HG03457 (cell line): ENCODE data around the gene SPOCK1.

Source experiments
- ATAC-seq: cut with Tn5 transposase; IDR thresholded peaks from one replicate; pipeline ENCODE4 v1.9.1; 2021; ENCODE audit warnings: moderate number of reproducible peaks; ENCODE audit not compliant: unreplicated experiment

Gene SPOCK1

DNA sequence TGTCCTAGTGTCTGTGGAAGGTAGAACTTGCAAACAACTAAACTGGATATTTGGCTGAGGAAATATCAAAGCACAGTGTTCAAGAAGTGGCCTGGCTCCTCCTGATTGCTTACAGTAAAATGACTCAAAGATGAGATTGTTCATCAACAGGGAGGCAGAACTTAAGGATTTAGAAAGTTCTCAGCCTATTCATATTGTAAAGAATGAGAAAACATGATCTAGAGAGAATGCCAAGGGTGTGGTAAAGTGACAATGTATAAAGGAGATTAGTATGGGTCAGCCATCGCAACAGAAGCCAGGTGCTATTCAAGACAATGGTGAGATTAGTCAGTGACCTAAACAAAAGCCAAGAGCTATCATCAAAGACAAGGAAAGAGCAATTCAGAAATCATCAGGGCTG lies 372.3 kb downstream of the SPOCK1 start:
- ATAC-seq: no peak

- ATAC-seq: no peak
Measured at GRCh38 chr5:137122558-137122957, 376.6 kb downstream of the SPOCK1 start.

DNA sequence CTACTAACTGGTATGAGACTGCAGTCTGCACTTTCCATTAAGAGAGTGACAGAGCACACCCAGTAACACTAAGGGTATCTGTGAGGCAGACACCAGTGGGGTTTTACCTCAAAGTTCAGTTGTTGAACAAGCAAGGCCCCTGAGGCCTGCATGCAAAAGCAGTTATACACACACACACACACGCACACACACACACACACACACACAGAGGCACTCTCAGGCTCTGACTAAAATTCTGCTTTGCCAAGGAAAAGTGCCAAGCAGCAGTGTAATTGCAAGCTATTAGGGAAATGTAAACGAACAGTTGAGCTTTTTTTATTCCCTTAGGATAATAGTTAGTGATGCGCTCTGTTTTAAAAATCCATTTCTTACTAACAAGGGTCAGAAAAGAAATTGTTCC lies 377.1 kb downstream of the SPOCK1 start:
- ATAC-seq: no peak

GRCh38 chr5:137119321-137119720 lies 379.8 kb downstream of the SPOCK1 start:
- ATAC-seq: no peak

DNA sequence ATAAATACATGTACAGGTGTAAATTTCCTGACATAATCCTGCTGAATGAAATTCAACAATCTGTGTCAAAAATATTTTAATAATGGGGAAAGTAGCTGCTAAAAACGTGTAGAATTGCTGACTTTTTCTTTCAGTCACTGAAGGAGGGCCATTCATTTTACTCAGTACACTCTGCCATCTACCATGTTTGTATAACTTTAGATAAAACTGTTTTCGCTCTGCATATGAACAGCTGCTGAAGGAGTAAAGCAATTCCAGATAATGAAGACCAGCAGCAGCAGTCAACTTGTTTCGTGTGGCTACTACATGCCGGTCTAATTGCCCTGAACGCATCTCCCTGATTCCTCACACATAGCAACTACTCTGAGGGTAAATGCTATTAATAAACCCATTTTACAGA lies 380.5 kb downstream of the SPOCK1 start:
- ATAC-seq: no peak

DNA sequence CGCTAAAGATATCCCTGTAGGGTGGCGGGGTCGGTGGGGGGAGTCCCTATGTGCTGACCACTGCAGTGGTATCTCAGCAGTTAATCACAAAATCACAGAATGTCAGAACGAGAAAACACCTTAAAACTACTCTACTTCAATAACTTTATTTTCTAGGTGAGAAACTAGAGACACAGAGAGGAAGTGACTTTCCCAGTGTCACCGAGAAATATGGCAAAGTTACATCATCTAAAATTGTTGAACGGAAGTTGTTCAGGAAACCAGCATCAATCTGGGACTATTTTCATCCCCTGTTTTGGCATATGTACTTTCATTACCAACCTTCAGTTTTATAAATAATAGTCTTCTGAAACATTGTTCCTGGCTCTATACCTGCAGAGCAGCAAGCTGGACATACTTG lies 384.0 kb downstream of the SPOCK1 start:
- no peak for ATAC-seq

DNA sequence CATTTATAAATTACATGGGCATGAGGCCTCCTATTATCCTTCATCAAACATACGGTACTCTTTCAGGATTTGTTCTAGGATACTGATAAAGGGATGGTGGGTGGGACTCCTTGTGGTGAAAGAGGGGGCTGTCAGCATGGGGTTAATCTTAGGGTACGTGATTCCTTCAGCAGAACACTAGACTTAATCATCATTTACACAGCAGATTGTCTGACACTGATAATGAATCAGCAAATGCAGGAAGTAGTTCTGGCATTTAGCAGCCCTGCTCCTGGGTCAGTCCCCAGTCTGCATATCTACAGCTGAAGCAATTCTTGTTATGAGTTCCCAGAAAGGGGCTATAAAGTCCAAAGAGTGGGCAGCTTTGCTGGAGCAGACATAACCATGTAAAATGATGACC lies 384.6 kb downstream of the SPOCK1 start:
- no peak for ATAC-seq

GRCh38 chr5:137113939-137114338 lies 385.2 kb downstream of the SPOCK1 start:
- no peak for ATAC-seq

DNA sequence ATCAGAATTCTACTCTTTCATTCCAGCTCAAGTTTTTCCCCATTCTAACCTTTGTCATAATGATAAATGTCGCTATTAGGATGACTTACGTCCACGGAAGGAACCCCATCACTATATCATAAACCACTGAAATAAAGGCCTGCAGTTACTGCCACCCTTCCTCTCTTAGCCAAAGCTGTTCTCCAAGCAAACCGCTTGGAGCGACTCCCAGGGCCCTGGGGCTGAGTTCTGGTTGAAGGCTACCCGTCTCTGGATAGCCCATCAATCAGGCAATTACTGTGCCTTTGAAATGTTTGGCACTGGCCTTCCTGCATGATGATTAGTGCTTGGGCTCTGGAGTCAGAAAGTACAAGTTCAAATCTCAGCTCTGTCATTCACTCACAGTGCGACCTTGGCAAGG lies 386.0 kb downstream of the SPOCK1 start:
- no peak for ATAC-seq

DNA sequence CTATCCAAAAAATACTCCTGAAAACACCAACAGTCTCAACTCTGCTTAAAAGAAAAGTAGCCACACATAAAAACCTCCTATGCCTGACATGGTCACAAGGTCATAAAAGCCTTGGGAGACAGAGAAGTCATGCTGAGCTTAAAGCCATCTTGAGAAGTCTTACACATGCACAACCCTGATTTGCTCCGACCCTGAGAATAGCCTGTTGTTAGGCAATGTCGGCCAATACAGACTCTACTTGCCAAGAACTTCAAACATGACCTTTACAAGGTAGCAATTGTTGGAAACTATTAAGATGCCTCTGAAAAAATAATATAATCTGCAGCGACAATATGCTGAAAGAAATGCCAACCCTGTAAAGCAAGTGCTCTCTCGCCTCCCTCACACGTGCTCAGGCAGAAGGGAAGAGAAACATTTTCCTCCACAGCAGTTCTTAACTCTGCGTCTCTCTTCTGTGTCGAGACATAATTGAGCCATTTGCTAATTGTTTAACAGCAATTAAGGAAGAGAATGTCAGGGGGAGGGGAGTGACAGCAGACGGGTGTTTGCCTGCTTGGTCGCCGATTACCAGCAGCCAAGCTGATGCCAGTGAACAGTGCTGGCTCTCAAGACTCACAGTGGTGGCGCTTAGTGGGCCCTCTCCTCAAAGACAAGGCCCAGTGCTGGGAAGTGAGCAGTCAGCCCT lies 393.6 kb downstream of the SPOCK1 start:
- ATAC-seq: no peak

DNA sequence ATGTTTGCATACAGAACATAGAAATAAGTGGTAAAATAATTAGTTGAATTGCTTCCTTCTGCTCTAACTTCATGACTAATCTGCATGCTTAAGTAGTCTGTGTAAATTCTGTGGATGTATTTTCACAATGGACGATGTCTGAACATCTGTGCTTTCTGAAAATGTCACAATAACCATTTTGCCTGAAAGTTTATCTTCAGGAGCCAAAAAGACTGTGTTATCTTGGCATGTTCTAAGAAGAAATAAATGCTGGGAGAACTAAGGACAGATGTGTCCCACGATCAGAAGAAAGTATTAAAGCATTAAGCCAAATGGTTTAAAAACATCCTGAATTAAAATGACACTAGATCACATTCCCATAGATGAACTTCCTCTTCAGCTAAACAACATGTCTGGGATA lies 397.6 kb downstream of the SPOCK1 start:
- no peak for ATAC-seq

DNA sequence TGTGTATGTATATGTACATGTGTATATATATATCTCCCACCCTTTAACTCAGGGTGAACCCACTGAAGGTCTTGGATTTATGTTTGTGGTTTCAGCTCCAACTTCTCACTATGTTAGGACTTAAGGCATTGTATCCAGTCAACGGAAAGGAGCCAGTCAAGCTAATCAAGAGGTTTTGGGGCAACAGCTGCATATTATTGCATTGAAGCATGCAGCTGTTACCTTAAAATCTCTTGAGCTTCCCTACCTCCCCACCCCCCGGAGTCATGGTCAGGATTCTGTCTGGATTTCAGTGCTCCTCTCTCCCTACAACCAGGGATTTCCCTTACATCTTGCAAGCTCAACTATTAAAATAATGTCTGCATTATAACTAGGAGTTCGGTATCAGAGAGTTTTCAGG lies 399.5 kb downstream of the SPOCK1 start:
- ATAC-seq: no peak

DNA sequence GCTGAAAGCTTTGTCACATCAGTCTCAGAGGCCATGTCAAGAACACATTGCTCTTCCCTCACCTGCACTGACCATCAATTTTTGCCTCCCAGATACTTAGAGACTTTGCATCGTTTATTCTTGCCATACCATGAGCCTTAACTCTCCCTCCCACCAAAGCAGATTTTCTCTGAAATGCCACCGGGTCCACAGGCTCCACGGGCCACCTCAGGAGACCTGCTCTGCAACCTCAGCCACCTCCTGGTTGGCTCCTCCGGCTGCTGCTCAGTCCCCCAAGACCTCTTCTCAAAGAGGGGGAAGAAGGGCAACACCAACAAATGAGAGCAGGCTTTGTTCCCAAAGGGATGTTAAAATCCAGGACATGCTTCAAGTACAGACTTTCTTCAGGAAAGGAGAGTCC lies 400.5 kb downstream of the SPOCK1 start:
- no peak for ATAC-seq

DNA sequence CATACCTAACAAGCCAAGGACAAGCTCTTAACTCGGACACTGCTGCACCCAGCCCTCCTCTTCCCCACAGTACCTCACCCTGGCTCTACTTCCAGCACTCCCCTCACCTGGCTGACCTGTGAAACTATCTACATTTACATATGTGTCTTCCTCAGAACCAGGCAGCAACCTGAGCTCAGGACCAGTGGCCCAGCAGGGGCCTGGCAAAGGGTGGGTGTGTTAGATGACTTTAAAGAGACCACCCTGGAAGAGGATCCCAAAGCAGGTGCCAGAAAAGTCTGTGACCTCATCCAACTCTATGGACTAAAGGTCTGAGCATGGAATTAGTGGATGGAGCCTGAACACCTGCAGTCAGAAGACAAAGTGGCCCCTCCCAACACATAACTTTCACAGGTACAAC lies 400.9 kb downstream of the SPOCK1 start:
- no peak for ATAC-seq

- no peak for ATAC-seq
Measured at GRCh38 chr5:137097203-137097602, 401.9 kb downstream of the SPOCK1 start.

GRCh38 chr5:137096149-137097103 lies 402.7 kb downstream of the SPOCK1 start:
- no peak for ATAC-seq

GRCh38 chr5:137095597-137095996 lies 403.5 kb downstream of the SPOCK1 start:
- ATAC-seq: no peak

DNA sequence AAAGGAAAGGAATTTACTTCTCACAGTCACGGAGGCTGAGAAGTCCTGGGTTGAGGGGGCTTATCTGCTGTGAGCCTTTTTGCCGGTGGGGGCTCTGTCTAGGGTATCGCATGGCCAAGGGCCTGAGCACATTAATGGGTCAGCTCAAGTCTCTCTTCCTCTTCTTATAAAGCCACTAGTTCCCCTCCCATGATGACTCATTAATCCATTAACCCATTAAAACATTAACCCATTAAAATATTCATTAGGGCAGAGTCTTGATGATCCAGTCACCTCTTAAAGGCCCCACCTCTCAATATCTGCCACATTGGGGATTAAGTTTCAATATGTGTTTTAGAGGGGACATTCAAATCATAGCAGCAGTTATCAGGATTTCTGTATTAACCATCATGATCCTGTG lies 406.3 kb downstream of the SPOCK1 start:
- no peak for ATAC-seq

DNA sequence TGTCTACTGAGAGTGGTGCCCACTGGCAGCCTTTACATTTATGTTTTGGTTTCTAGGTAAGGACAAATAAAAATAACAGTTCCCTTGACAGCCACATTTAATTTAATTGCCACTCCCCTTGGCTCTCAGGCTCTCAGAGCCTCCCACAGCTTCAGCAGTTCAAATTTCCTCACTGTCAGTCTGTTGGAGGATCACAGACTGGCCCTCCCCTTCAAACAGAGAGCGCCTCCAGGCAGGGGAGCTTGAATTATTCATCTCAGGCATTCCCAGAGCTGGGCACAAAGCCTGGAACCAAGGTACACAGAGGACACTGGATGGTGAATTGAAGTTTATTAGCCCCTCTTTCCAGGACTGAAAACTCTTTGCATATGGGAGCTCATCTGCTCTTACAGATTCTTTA lies 407.7 kb downstream of the SPOCK1 start:
- ATAC-seq: no peak

DNA sequence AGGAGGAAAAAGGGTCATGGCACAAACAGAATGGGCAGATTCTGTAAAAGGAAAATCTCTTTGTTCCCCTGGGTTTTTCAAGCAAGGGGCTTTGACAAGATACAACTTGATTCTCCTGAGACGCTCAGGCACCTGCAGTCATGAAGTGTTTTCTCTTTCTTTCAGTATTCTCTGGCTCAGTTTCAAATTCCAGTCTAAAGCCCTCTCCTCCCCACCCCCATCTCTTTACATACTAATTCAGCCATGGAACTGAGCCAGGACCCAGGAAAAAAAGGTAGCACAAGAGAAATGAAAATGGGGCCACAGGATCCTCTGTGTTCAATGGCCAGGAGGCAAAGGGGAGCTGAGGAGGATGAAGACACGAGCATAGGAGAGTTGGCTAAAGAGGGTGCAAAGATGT lies 408.4 kb downstream of the SPOCK1 start:
- ATAC-seq: no peak

DNA sequence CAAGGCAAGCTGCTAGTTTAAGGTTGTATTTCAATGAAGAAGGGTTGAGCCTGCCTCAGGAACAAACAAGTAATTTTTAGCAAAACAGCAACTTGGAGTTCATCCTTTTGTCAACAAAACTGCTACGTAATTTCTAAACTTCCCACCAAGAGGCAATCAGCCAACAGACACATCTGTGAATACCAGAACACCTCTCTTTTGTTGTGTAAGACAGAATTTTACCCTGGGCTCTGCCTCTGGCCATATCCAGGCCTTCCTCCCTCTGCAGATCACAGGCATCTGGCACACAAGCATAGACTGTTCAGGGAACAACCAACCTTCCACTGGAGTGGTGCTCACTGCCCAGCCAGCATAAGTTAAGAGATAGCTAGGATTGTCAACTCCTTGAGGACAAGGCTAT lies 409.0 kb downstream of the SPOCK1 start:
- no peak for ATAC-seq

- no peak for ATAC-seq
Measured at GRCh38 chr5:137088175-137088574, 411.0 kb downstream of the SPOCK1 start.
